Urinary bladder (tissue), 4 donors: ENCODE measurements around the gene ANKH. TPM values are rescaled to one million over a fixed set of nuclear protein-coding genes. Genes with fewer than 3 reads are reported as not detected.

Experiments
- DNase-seq: peaks from one replicate; pipeline ENCODE4 v3.0.0-alpha.2; 2015; ENCODE audit errors: extremely low spot score
- H3K27ac ChIP-seq: one replicate; pipeline ENCODE4 v1.5.1; 2013; ENCODE audit warnings: low read depth, mild to moderate bottlenecking, moderate library complexity
- H3K36me3 ChIP-seq: one replicate; pipeline ENCODE4 v1.6.1; 2013; ENCODE audit warnings: mild to moderate bottlenecking, moderate library complexity; ENCODE audit not compliant: insufficient read depth
- H3K4me1 ChIP-seq: one replicate; pipeline ENCODE4 v1.6.1; 2013; ENCODE audit warnings: mild to moderate bottlenecking, moderate library complexity; ENCODE audit not compliant: insufficient read depth
- H3K4me3 ChIP-seq: one replicate; pipeline ENCODE4 v1.5.1; 2013; ENCODE audit warnings: low read depth, low read length
- WGBS: extraction: QIAGEN DNeasy Blood & Tissue Kit; methylation state at CpG from one replicate; pipeline ENCODE4 v1.1.7; 2013; 5-methylcytosine and 5-hydroxymethylcytosine counted together
- polyA plus RNA-seq: library from polyadenylated mRNA; stranded (reverse); fragments of 200-250 nt; gene quantifications from one replicate; pipeline ENCODE4 v1.2.3, GENCODE V29; 2013
- total RNA-seq: library from RNA; depleted of rRNA; stranded (reverse); fragments of >200 nt; gene quantifications from one replicate; pipeline ENCODE4 v1.2.3, GENCODE V29; 2014
- donor health status: healthy with polysubstance abuse.
- donor health status: healthy.

ANKH gene
- total and polyA plus RNA-seq, 2 donors, result 18.1 to 23.0 TPM

GRCh38 chr5:14901462-14902051 is 30.0 kb upstream of the ANKH start:
- Histone ChIP-seq H3K4me1 (no peaks in the 10 kb centered on the region), H3K36me3 (no peaks in the 10 kb centered on the region), H3K4me3 (no peak overlapping the region), H3K27ac (no peak overlapping the region)
- WGBS, result 26% methylated on average over 7 of the region's 7 CpGs
- DNase-seq, result no peak

GRCh38 chr5:14900693-14901461 is 29.3 kb upstream of the ANKH start:
- DNase-seq, result no peak
- Histone ChIP-seq H3K36me3 (no peaks in the 10 kb centered on the region), H3K27ac (no peak overlapping the region), H3K4me1 (no peaks in the 10 kb centered on the region), H3K4me3 (no peak overlapping the region)
- WGBS, result 31% methylated on average over 9 of the region's 9 CpGs

- no peak overlapping the region for H3K4me3 ChIP-seq
- 82% methylated on average over 7 of the region's 7 CpGs for WGBS
- H3K36me3 ChIP-seq, result no peaks in the 10 kb centered on the region
- H3K27ac ChIP-seq, result no peak overlapping the region
- DNase-seq, result no peak
- H3K4me1 ChIP-seq, result no peaks in the 10 kb centered on the region
Measured at GRCh38 chr5:14896131-14896530, 24.6 kb upstream of the ANKH start.

GRCh38 chr5:14895301-14895700 is 23.7 kb upstream of the ANKH start:
- Histone ChIP-seq H3K4me3 (no peak overlapping the region), H3K27ac (no peak overlapping the region), H3K36me3 (no peaks in the 10 kb centered on the region), H3K4me1 (no peaks in the 10 kb centered on the region)
- no peak for DNase-seq
- 75% methylated on average over 6 of the region's 6 CpGs for WGBS

- Histone ChIP-seq H3K4me3 (no peak overlapping the region), H3K36me3 (no peaks in the 10 kb centered on the region), H3K27ac (no peak overlapping the region), H3K4me1 (no peaks in the 10 kb centered on the region)
- no peak for DNase-seq
- WGBS, result 96% methylated on average over 3 of the region's 3 CpGs
Measured at GRCh38 chr5:14894748-14895147, 23.2 kb upstream of the ANKH start.

- no peak overlapping the region for H3K4me3 ChIP-seq
- no peaks in the 10 kb centered on the region for H3K36me3 ChIP-seq
- DNase-seq, result no peak
- no peaks in the 10 kb centered on the region for H3K4me1 ChIP-seq
- no peak overlapping the region for H3K27ac ChIP-seq
Measured at GRCh38 chr5:14893381-14893780, 21.8 kb upstream of the ANKH start.

GRCh38 chr5:14890846-14891245 is 19.3 kb upstream of the ANKH start:
- no peak for DNase-seq

GRCh38 chr5:14884062-14884612 is 12.6 kb upstream of the ANKH start:
- Histone ChIP-seq H3K4me3 (no peak overlapping the region), H3K36me3 (no peaks in the 10 kb centered on the region), H3K4me1 (no peaks in the 10 kb centered on the region), H3K27ac (no peak overlapping the region)
- 90% methylated on average over 4 of the region's 4 CpGs for WGBS
- no peak for DNase-seq

More at GRCh38 chr5:14890846-14891245, 19.3 kb upstream of the ANKH start:
- no peak overlapping the region for H3K27ac ChIP-seq
- H3K4me1 ChIP-seq, result no peaks in the 10 kb centered on the region
- no peak overlapping the region for H3K4me3 ChIP-seq
- no peaks in the 10 kb centered on the region for H3K36me3 ChIP-seq
- WGBS, result 91% methylated on average over 5 of the region's 5 CpGs

GRCh38 chr5:14882658-14883580 is 11.3 kb upstream of the ANKH start:
- Histone ChIP-seq H3K4me1 (no peaks in the 10 kb centered on the region), H3K36me3 (no peaks in the 10 kb centered on the region), H3K4me3 (no peak overlapping the region), H3K27ac (no peak overlapping the region)
- DNase-seq, result no peak
- WGBS, result 88% methylated on average over 10 of the region's 10 CpGs

- no peak overlapping the region for H3K27ac ChIP-seq
- DNase-seq, result no peak
- no peaks in the 10 kb centered on the region for H3K36me3 ChIP-seq
- no peaks in the 10 kb centered on the region for H3K4me1 ChIP-seq
- WGBS, result 90% methylated on average over 9 of the region's 9 CpGs
- H3K4me3 ChIP-seq, result no peak overlapping the region
Measured at GRCh38 chr5:14881826-14882225, 10.2 kb upstream of the ANKH start.

GRCh38 chr5:14880688-14881087 is 9.1 kb upstream of the ANKH start:
- DNase-seq, result no peak
- H3K36me3 ChIP-seq, result no peaks in the 10 kb centered on the region
- no peak overlapping the region for H3K27ac ChIP-seq
- WGBS, result 89% methylated on average over 1 of the region's 1 CpG
- H3K4me1 ChIP-seq, result no peaks in the 10 kb centered on the region
- H3K4me3 ChIP-seq, result no peak overlapping the region

GRCh38 chr5:14879937-14880589 is 8.5 kb upstream of the ANKH start:
- Histone ChIP-seq H3K36me3 (no peaks in the 10 kb centered on the region), H3K4me1 (no peaks in the 10 kb centered on the region), H3K27ac (no peak overlapping the region), H3K4me3 (no peak overlapping the region)
- WGBS, result 82% methylated on average over 6 of the region's 6 CpGs
- DNase-seq, result no peak

- H3K36me3 ChIP-seq, result no peaks in the 10 kb centered on the region
- no peak overlapping the region for H3K4me3 ChIP-seq
- DNase-seq, result no peak
- no peak overlapping the region for H3K27ac ChIP-seq
- 76% methylated on average over 2 of the region's 2 CpGs for WGBS
- H3K4me1 ChIP-seq, result no peaks in the 10 kb centered on the region
Measured at GRCh38 chr5:14879393-14879792, 7.8 kb upstream of the ANKH start.
